Astrocyte of the hippocampus (primary cell): ENCODE measurements around the gene SDC3.

Source experiments
- DNase-seq: peaks from one replicate; pipeline ENCODE4 v3.0.0; 2011; ENCODE audit warnings: low read depth, low spot score

Gene SDC3

GRCh38 chr1:30888975-30889374, 19.6 kb downstream of the SDC3 start:
- no peak for DNase-seq

GRCh38 chr1:30888391-30888790, 20.2 kb downstream of the SDC3 start:
- DNase-seq, result peak; percentile 92

GRCh38 chr1:30887485-30888315, 20.9 kb downstream of the SDC3 start:
- DNase-seq, result peak; percentile 86

- no peak for DNase-seq
These were observed 21.7 kb downstream of the SDC3 start for GRCh38 chr1:30886710-30887428.

GRCh38 chr1:30885570-30886522, 22.7 kb downstream of the SDC3 start:
- DNase-seq, result peak; percentile 67

- DNase-seq, result no peak
These were observed 23.8 kb downstream of the SDC3 start for GRCh38 chr1:30884723-30885122.

- peak; percentile 64 for DNase-seq
These were observed 25.0 kb downstream of the SDC3 start for GRCh38 chr1:30883389-30884172.

- DNase-seq, result no peak
These were observed 25.7 kb downstream of the SDC3 start for GRCh38 chr1:30882678-30883388.

GRCh38 chr1:30881319-30882181, 27.0 kb downstream of the SDC3 start:
- no peak for DNase-seq

- no peak for DNase-seq
These were observed 27.8 kb downstream of the SDC3 start for GRCh38 chr1:30880678-30881318.

- no peak for DNase-seq
These were observed 28.4 kb downstream of the SDC3 start for GRCh38 chr1:30879940-30880677.

GRCh38 chr1:30879126-30879786, 29.3 kb downstream of the SDC3 start:
- DNase-seq, result peak; percentile 58

GRCh38 chr1:30878559-30878958, 30.0 kb downstream of the SDC3 start:
- DNase-seq, result no peak

GRCh38 chr1:30878016-30878415, 30.5 kb downstream of the SDC3 start:
- DNase-seq, result no peak

- peak; percentile 54 for DNase-seq
These were observed 31.2 kb downstream of the SDC3 start for GRCh38 chr1:30877205-30877912.

GRCh38 chr1:30876451-30877204, 31.9 kb downstream of the SDC3 start:
- DNase-seq, result no peak
